Neuronal stem cell (in vitro differentiated cells): Measurements from ENCODE around the gene KCTD15.
A peak's percentile ranks its signal among the peaks of the same experiment; 100 is the strongest.

Experiments used
- DNase-seq: peaks from one replicate; pipeline ENCODE4 v3.0.0-alpha.2; 2013; ENCODE audit warnings: low spot score
- H2AFZ ChIP-seq: one replicate; pipeline ENCODE4 v1.6.1; 2013; ENCODE audit warnings: mild to moderate bottlenecking, low read length, inconsistent platforms
- H2AK5ac ChIP-seq: 2 replicates; pipeline ENCODE4 v1.6.1; 2013; ENCODE audit warnings: low read depth, mild to moderate bottlenecking, inconsistent platforms, low read length, moderate library complexity, mixed read lengths
- H2BK120ac ChIP-seq: 2 replicates; pipeline ENCODE4 v1.6.1; 2013; ENCODE audit warnings: low read depth, mild to moderate bottlenecking, inconsistent platforms, low read length, moderate library complexity, mixed read lengths
- H2BK12ac ChIP-seq: one replicate; pipeline ENCODE4 v1.6.1; 2013; ENCODE audit warnings: low read length, inconsistent platforms
- H2BK15ac ChIP-seq: 2 replicates; pipeline ENCODE4 v1.6.1; 2013; ENCODE audit warnings: mild to moderate bottlenecking, low read length, inconsistent platforms, mixed read lengths
- H2BK5ac ChIP-seq: one replicate; pipeline ENCODE4 v1.6.1; 2013; ENCODE audit warnings: inconsistent platforms, mild to moderate bottlenecking, low read length, moderate library complexity
- H3K14ac ChIP-seq: one replicate; pipeline ENCODE4 v1.6.1; 2013; ENCODE audit warnings: low read length, inconsistent platforms
- H3K18ac ChIP-seq: 2 replicates; pipeline ENCODE4 v1.6.1; 2013; ENCODE audit warnings: low read length, inconsistent platforms
- H3K23ac ChIP-seq: 2 replicates; pipeline ENCODE4 v1.6.1; 2013; ENCODE audit warnings: low read depth, mild to moderate bottlenecking, mixed read lengths, low read length, inconsistent platforms; ENCODE audit not compliant: poor library complexity
- H3K27ac ChIP-seq: replicated peaks from 3 replicates; pipeline ENCODE4 v1.5.1; 2013; ENCODE audit warnings: low read length, inconsistent platforms
- H3K27me3 ChIP-seq, 3 experiments: 2 replicates each; pipeline ENCODE4 v1.6.1; 2013; ENCODE audit warnings: low read length in 3 of 3, mild to moderate bottlenecking in 2 of 3, inconsistent platforms in 1 of 3, low read depth in 1 of 3, mixed read lengths in 1 of 3, moderate library complexity in 1 of 3; ENCODE audit not compliant: control insufficient read depth in 3 of 3, insufficient read depth in 3 of 3
- H3K36me3 ChIP-seq, 2 donors: replicated peaks in 1 of 2; 2 replicates each; pipeline ENCODE4 v1.6.1; 2013; ENCODE audit warnings: low read length in 2 of 2; ENCODE audit not compliant: control insufficient read depth in 2 of 2, insufficient read depth in 2 of 2
- H3K4ac ChIP-seq: 2 replicates; pipeline ENCODE4 v1.6.1; 2013; ENCODE audit warnings: inconsistent platforms, mild to moderate bottlenecking, low read length, moderate library complexity
- H3K4me1 ChIP-seq, 2 donors: 1 replicate in 1 of 2; 2 replicates in 1 of 2; pipeline ENCODE4 v1.6.1; 2013; ENCODE audit warnings: low read length in 2 of 2, low read depth in 1 of 2; ENCODE audit not compliant: control insufficient read depth in 2 of 2, insufficient read depth in 1 of 2
- H3K4me2 ChIP-seq: one replicate; pipeline ENCODE4 v1.6.1; 2013; ENCODE audit warnings: mild to moderate bottlenecking, low read length, inconsistent platforms; ENCODE audit not compliant: insufficient read depth, poor library complexity, severe bottlenecking
- H3K4me3 ChIP-seq, 2 donors: 2 replicates each; pipeline ENCODE4 v1.5.1; 2013; ENCODE audit warnings: low read length in 2 of 2, mild to moderate bottlenecking in 2 of 2, inconsistent platforms in 1 of 2, moderate library complexity in 1 of 2
- H3K79me1 ChIP-seq: one replicate; pipeline ENCODE4 v1.6.1; 2013; ENCODE audit warnings: low read depth, mild to moderate bottlenecking, inconsistent platforms, low read length, moderate library complexity
- H3K9ac ChIP-seq: one replicate; pipeline ENCODE4 v1.6.1; 2013; ENCODE audit warnings: mild to moderate bottlenecking, low read depth, low read length, inconsistent platforms; ENCODE audit not compliant: poor library complexity
- H3K9me3 ChIP-seq, 2 donors: replicated peaks in 1 of 2; 2 replicates each; pipeline versions ENCODE3 to v1.6.1; 2013; ENCODE audit warnings: low read length in 2 of 2, mild to moderate bottlenecking in 2 of 2, inconsistent platforms in 1 of 2, low read depth in 1 of 2, mixed read lengths in 1 of 2, moderate library complexity in 1 of 2; ENCODE audit not compliant: control insufficient read depth in 2 of 2, insufficient read depth in 1 of 2
- H4K8ac ChIP-seq: one replicate; pipeline ENCODE4 v1.6.1; 2013; ENCODE audit warnings: low read depth, mild to moderate bottlenecking, inconsistent platforms, low read length, moderate library complexity
- H4K91ac ChIP-seq: one replicate; pipeline ENCODE4 v1.6.1; 2013; ENCODE audit warnings: low read length, low read depth, mild to moderate bottlenecking, inconsistent platforms; ENCODE audit not compliant: poor library complexity
- WGBS, 2 donors: extraction: QIAGEN DNeasy Blood & Tissue Kit; methylation state at CpG; one replicate each; pipeline ENCODE4 v1.1.7; 2013; ENCODE audit warnings: missing lambda C conversion rate in 2 of 2, mixed read lengths in 1 of 2; ENCODE audit not compliant: insufficient read length in 2 of 2, insufficient replicate concordance in 1 of 2; ENCODE audit errors: extremely low coverage in 2 of 2; 5-methylcytosine and 5-hydroxymethylcytosine counted together

Gene KCTD15

GRCh38 chr19:33752945-33753344 lies 43.7 kb upstream of the KCTD15 start:
- Histone ChIP-seq H2BK12ac (peak overlapping the region; percentile 70), H3K4ac (no peak overlapping the region), H3K14ac (peak overlapping the region; percentile 17), H3K79me1 (no peaks in the 10 kb centered on the region), H3K27ac (no peak overlapping the region), H3K18ac (peak overlapping the region; percentile 24), H2BK120ac (no peak overlapping the region), H3K36me3 (no peaks in the 10 kb centered on the region), H3K9ac (no peak overlapping the region), H3K9me3 (no peaks in the 10 kb centered on the region), H3K4me1 (peaks cover 0 to 2% of the 10 kb centered on the region in 2 donors), H2AFZ (no peak overlapping the region), H3K27me3 (peaks cover 0 to 6% (median 0%) of the 10 kb centered on the region in 3 experiments), H4K91ac (no peak overlapping the region), H2BK15ac (no peak overlapping the region), H4K8ac (no peak overlapping the region), H2BK5ac (peak overlapping the region; percentile 22), H2AK5ac (peak overlapping the region; percentile 60), H3K4me3 (peak overlapping the region in 1 of 2 donors; percentile 48), H3K23ac (no peak overlapping the region), H3K4me2 (no peak overlapping the region)
- DNase-seq, result no peak
- WGBS, 2 donors, result no CpG with 5 or more reads among the region's 6 CpGs

GRCh38 chr19:33754361-33754760 lies 42.3 kb upstream of the KCTD15 start:
- Histone ChIP-seq H4K8ac (no peak overlapping the region), H3K4me3 (no peak overlapping the region), H3K27ac (no peak overlapping the region), H3K9ac (peak overlapping the region; percentile 27), H3K23ac (no peak overlapping the region), H3K18ac (no peak overlapping the region), H2BK5ac (no peak overlapping the region), H3K27me3 (peaks cover 0 to 6% (median 0%) of the 10 kb centered on the region in 3 experiments), H2AFZ (no peak overlapping the region), H4K91ac (no peak overlapping the region), H3K36me3 (no peaks in the 10 kb centered on the region), H3K9me3 (no peaks in the 10 kb centered on the region), H3K14ac (no peak overlapping the region), H3K4me1 (peaks cover 2 to 3% of the 10 kb centered on the region in 2 donors), H2BK120ac (no peak overlapping the region), H3K4me2 (no peak overlapping the region), H2AK5ac (no peak overlapping the region), H3K79me1 (no peaks in the 10 kb centered on the region), H3K4ac (no peak overlapping the region), H2BK15ac (no peak overlapping the region), H2BK12ac (no peak overlapping the region)
- DNase-seq, result no peak
- WGBS, 2 donors, result no CpG with 5 or more reads among the region's 7 CpGs

- WGBS, 2 donors, result no CpG with 5 or more reads among the region's 26 CpGs
- no peak overlapping the region for H2BK5ac ChIP-seq
- H3K27me3 ChIP-seq, result peaks cover 0 to 6% (median 0%) of the 10 kb centered on the region in 3 experiments
- no peak overlapping the region for H2BK12ac ChIP-seq
- H3K4me1 ChIP-seq, result peaks cover 2 to 3% of the 10 kb centered on the region in 2 donors
- H2AK5ac ChIP-seq, result no peak overlapping the region
- no peak overlapping the region for H2AFZ ChIP-seq
- no peak overlapping the region for H2BK120ac ChIP-seq
- no peak overlapping the region for H3K23ac ChIP-seq
- H3K27ac ChIP-seq, result no peak overlapping the region
- no peak for DNase-seq
- no peak overlapping the region for H4K8ac ChIP-seq
- no peak overlapping the region for H3K4ac ChIP-seq
- H3K36me3 ChIP-seq, result no peaks in the 10 kb centered on the region
- H3K79me1 ChIP-seq, result no peaks in the 10 kb centered on the region
- H2BK15ac ChIP-seq, result no peak overlapping the region
- no peak overlapping the region for H4K91ac ChIP-seq
- no peak overlapping the region for H3K14ac ChIP-seq
- H3K4me3 ChIP-seq, result no peak overlapping the region
- no peak overlapping the region for H3K9ac ChIP-seq
- no peak overlapping the region for H3K4me2 ChIP-seq
- H3K9me3 ChIP-seq, result no peaks in the 10 kb centered on the region
- no peak overlapping the region for H3K18ac ChIP-seq
Observed at GRCh38 chr19:33755099-33756035, 41.3 kb upstream of the KCTD15 start.

GRCh38 chr19:33756177-33756576 lies 40.5 kb upstream of the KCTD15 start:
- Histone ChIP-seq H3K18ac (no peak overlapping the region), H2AFZ (no peak overlapping the region), H3K4me2 (no peak overlapping the region), H2BK120ac (no peak overlapping the region), H4K8ac (no peak overlapping the region), H3K36me3 (no peaks in the 10 kb centered on the region), H3K27ac (no peak overlapping the region), H3K4ac (no peak overlapping the region), H3K27me3 (peaks cover 0 to 6% (median 0%) of the 10 kb centered on the region in 3 experiments), H3K23ac (no peak overlapping the region), H2BK5ac (no peak overlapping the region), H2BK12ac (no peak overlapping the region), H3K9me3 (peaks cover 0 to 3% of the 10 kb centered on the region in 2 donors), H4K91ac (no peak overlapping the region), H3K9ac (no peak overlapping the region), H3K14ac (no peak overlapping the region), H3K4me3 (no peak overlapping the region), H3K4me1 (peaks cover 2 to 3% of the 10 kb centered on the region in 2 donors), H2AK5ac (no peak overlapping the region), H2BK15ac (no peak overlapping the region), H3K79me1 (no peaks in the 10 kb centered on the region)
- DNase-seq, result no peak
- WGBS, 2 donors, result no CpG with 5 or more reads among the region's 11 CpGs
